GM23338 (cell line): ENCODE data around the gene RNF152. TPM values are rescaled to one million over a fixed set of nuclear protein-coding genes. Genes with fewer than 3 reads are reported as not detected.

Source experiments
- ATAC-seq: fragments of 200-7000 bp; cut with Tn5 transposase; 3 replicates; pipeline ENCODE4 v1.9.1; 2020
- DNase-seq: peaks from one replicate; pipeline ENCODE4 v3.0.0-alpha.2; 2015; ENCODE audit warnings: low spot score
- H2AFZ ChIP-seq: fragments of 200-600 bp; sonication (generic); 2 replicates; pipeline ENCODE4 v1.8.0; 2016; ENCODE audit warnings: antibody characterized with exemption, mild to moderate bottlenecking, moderate library complexity
- H3F3A ChIP-seq: fragments of 200-600 bp; sonication (generic); replicated peaks from 2 replicates; pipeline ENCODE4 v1.8.0; 2017; ENCODE audit warnings: antibody characterized with exemption, mixed run types, low read depth
- H3K27ac ChIP-seq: fragments of 200-600 bp; sonication (generic); 2 replicates; pipeline ENCODE4 v1.6.1; 2016; ENCODE audit warnings: low read depth
- H3K27me3 ChIP-seq: fragments of 200-600 bp; sonication (generic); 2 replicates; pipeline ENCODE4 v1.8.0; 2016; ENCODE audit warnings: mild to moderate bottlenecking, mixed run types, moderate library complexity; ENCODE audit not compliant: insufficient read depth
- H3K36me3 ChIP-seq: fragments of 200-600 bp; sonication (generic); 2 replicates; pipeline ENCODE4 v1.8.0; 2016; ENCODE audit warnings: mild to moderate bottlenecking; ENCODE audit not compliant: insufficient read depth
- H3K4me1 ChIP-seq: fragments of 200-600 bp; sonication (generic); 2 replicates; pipeline ENCODE4 v1.8.0; 2016; ENCODE audit warnings: mild to moderate bottlenecking, moderate library complexity; ENCODE audit not compliant: insufficient read depth
- H3K4me2 ChIP-seq: fragments of 200-600 bp; sonication (generic); 2 replicates; pipeline ENCODE4 v1.7.1; 2017; ENCODE audit warnings: mixed run types
- H3K4me3 ChIP-seq: fragments of 200-600 bp; sonication (generic); 2 replicates; pipeline ENCODE4 v1.6.1; 2016; ENCODE audit warnings: mixed run types
- H3K79me2 ChIP-seq: fragments of 200-600 bp; sonication (generic); replicated peaks from 2 replicates; pipeline ENCODE4 v1.8.0; 2017; ENCODE audit warnings: mild to moderate bottlenecking; ENCODE audit not compliant: insufficient read depth
- H3K9me2 ChIP-seq: fragments of 200-600 bp; sonication (generic); 2 replicates; pipeline ENCODE4 v1.8.0; 2017; ENCODE audit not compliant: insufficient read depth
- H4K20me1 ChIP-seq: fragments of 200-600 bp; sonication (generic); replicated peaks from 2 replicates; pipeline ENCODE4 v1.8.0; 2017; ENCODE audit warnings: mild to moderate bottlenecking; ENCODE audit not compliant: insufficient read depth
- H3K27ac Mint-ChIP-seq: 2 replicates; pipeline ENCODE4 v1.8.0; 2020; ENCODE audit warnings: inconsistent platforms, mild to moderate bottlenecking, moderate library complexity, mixed read lengths
- H3K27me3 Mint-ChIP-seq: 3 replicates; pipeline ENCODE4 v1.8.0; 2022; ENCODE audit warnings: low read depth, mild to moderate bottlenecking, moderate library complexity, mixed read lengths, inconsistent platforms; ENCODE audit not compliant: insufficient read depth, poor library complexity
- H3K36me3 Mint-ChIP-seq: 3 replicates; pipeline ENCODE4 v1.8.0; 2021; ENCODE audit warnings: low read depth, mild to moderate bottlenecking, inconsistent platforms, moderate library complexity, mixed read lengths
- H3K4me1 Mint-ChIP-seq: 3 replicates; pipeline ENCODE4 v1.8.0; 2020; ENCODE audit warnings: mild to moderate bottlenecking, inconsistent platforms, mixed read lengths
- H3K4me3 Mint-ChIP-seq: 3 replicates; pipeline ENCODE4 v1.8.0; 2021; ENCODE audit warnings: moderate library complexity, mild to moderate bottlenecking, inconsistent platforms, mixed read lengths
- H3K9me3 Mint-ChIP-seq: 3 replicates; pipeline ENCODE4 v1.8.0; 2020; ENCODE audit warnings: moderate library complexity, mild to moderate bottlenecking, inconsistent platforms, mixed read lengths
- CTCF ChIP-seq, 2 experiments: fragments of 200-600 bp in 1 of 2; sonication (generic) in 1 of 2; conservative IDR thresholded peaks; 2 replicates each; pipeline versions ENCODE4 v1.5.1 to v1.6.1; 2016 to 2017; ENCODE audit warnings: antibody characterized with exemption in 2 of 2, low read depth in 2 of 2, mild to moderate bottlenecking in 2 of 2, moderate library complexity in 1 of 2
- EZH2 ChIP-seq: fragments of 200-600 bp; sonication (generic); IDR thresholded peaks from one replicate; pipeline ENCODE4 v1.8.0; 2017; ENCODE audit warnings: antibody characterized with exemption, mild to moderate bottlenecking, low read depth; ENCODE audit not compliant: unreplicated experiment
- JUNB ChIP-seq: IDR thresholded peaks from one replicate; pipeline ENCODE4 v1.6.1; 2016; ENCODE audit warnings: antibody characterized with exemption; ENCODE audit not compliant: unreplicated experiment
- NANOG ChIP-seq: IDR thresholded peaks from 2 replicates; pipeline ENCODE4 v1.6.1; 2016; ENCODE audit warnings: antibody characterized with exemption, borderline replicate concordance
- REST ChIP-seq: IDR thresholded peaks from one replicate; pipeline ENCODE4 v1.6.1; 2018; ENCODE audit warnings: antibody characterized with exemption; ENCODE audit not compliant: unreplicated experiment
- STAT1 ChIP-seq: IDR thresholded peaks from one replicate; pipeline ENCODE4 v1.6.1; 2016; ENCODE audit warnings: antibody characterized with exemption; ENCODE audit not compliant: unreplicated experiment
- ZNF114 ChIP-seq: fragments of 250-450 bp; sonication (Bioruptor Pico); IDR thresholded peaks from 2 replicates; pipeline ENCODE4 v1.5.0; 2020; ENCODE audit warnings: mild to moderate bottlenecking, moderate library complexity
- ZNF462 ChIP-seq: fragments of 250-450 bp; sonication (Bioruptor Pico); IDR thresholded peaks from 2 replicates; pipeline ENCODE4 v1.5.0; 2020; ENCODE audit warnings: mild to moderate bottlenecking, moderate library complexity
- polyA plus RNA-seq: library from polyadenylated mRNA; unstranded; fragments of >200 nt; fragmentation: Nextera tagmentation; extraction: Ambion mirVana; gene quantifications from 2 replicates; pipeline ENCODE4 v1.2.1, GENCODE V29; 2016
- total RNA-seq: library from RNA; depleted of rRNA; stranded (reverse); fragments of >200 nt; shearing (Covaris generic); gene quantifications from 2 replicates; pipeline ENCODE4 v1.2.3, GENCODE V29; 2014

RNF152 gene
- total and polyA plus RNA-seq, 2 experiments from 2014 or later = 1.2 to 2.9 TPM

DNA sequence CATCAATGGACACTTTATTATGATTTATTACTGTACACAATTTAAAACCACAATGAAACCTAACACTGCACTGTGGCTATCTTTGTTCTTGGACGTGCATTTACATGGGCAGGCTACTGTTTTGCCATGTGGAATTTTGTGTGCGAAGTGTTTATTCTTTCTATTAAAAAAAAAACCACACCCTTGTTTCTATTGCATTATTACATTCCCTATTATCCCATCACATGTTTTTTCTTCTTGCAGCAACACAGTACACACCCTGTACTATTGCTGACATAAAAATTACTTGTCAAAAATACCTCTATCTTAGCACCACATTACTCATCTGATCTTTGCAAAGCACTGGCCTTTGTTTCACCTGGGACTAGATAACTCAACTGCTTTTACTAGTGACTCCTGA, 1.5 kb downstream of the RNF152 start (continued):
- TF ChIP-seq ZNF462 (CRISPR knock-in tag) = no peak
- TF ChIP-seq REST = no peak
- no peak for TF ChIP-seq NANOG
- TF ChIP-seq EZH2 = no peak

- H3K27ac ChIP-seq = no peak overlapping the region
- H3K4me1 Mint-ChIP-seq = peaks cover 17% of the 10 kb centered on the region
- no peak overlapping the region for H3K4me3 ChIP-seq
- H3K4me1 ChIP-seq = peaks cover 20% of the 10 kb centered on the region
- ATAC-seq (no peak), DNase-seq (no peak)
- peaks cover 40% of the 10 kb centered on the region for H3K27me3 ChIP-seq
- H3K27ac Mint-ChIP-seq = no peak overlapping the region
- peaks cover 7% of the 10 kb centered on the region for H4K20me1 ChIP-seq
- no peak overlapping the region for H3K4me2 ChIP-seq
- H3K36me3 Mint-ChIP-seq = no peaks in the 10 kb centered on the region
- H3K4me3 Mint-ChIP-seq = no peak overlapping the region
- no peaks in the 10 kb centered on the region for H3K9me3 Mint-ChIP-seq
- H3K9me2 ChIP-seq = 0 out of 2 replicates have a peak, but pooled peaks cover 4% of the 10 kb centered on the region
- no peaks in the 10 kb centered on the region; the same call in 1 of the 2 replicates for H3K36me3 ChIP-seq
- H2AFZ ChIP-seq = no peak overlapping the region
- no peaks in the 10 kb centered on the region for H3F3A ChIP-seq
- peaks cover 29% of the 10 kb centered on the region for H3K27me3 Mint-ChIP-seq
- H3K79me2 ChIP-seq = no peaks in the 10 kb centered on the region; the same call in 1 of the 2 replicates
- TF ChIP-seq NANOG (no peak), CTCF (conservative IDR thresholded peaks at IDR 0.05; ENCODE audit: low read depth in 2 of 2) (no peak), JUNB (no peak), STAT1 (no peak), ZNF114 (CRISPR knock-in tag) (no peak), REST (no peak)
These were observed 2.5 kb downstream of the RNF152 start for GRCh38 chr18:61890344-61890743.
